HCT116 (cell line): ENCODE data around the gene ABCC1. TPM values are rescaled to one million over a fixed set of nuclear protein-coding genes. Genes with fewer than 3 reads are reported as not detected.
A peak's percentile ranks its signal among the peaks of the same experiment; 100 is the strongest.

ENCODE experiments used
- ATAC-seq: fragments of 200-7000 bp; cut with Tn5 transposase; 2 replicates; pipeline ENCODE4 v1.9.1; 2020; ENCODE audit warnings: mild to moderate bottlenecking, moderate library complexity
- BruUV-seq: library from RNA; stranded (reverse); fragments of 400-500 nt; replicated peaks from 2 replicates; lab custom pipeline; 2021; lab: Mats Ljungman, UMichigan
- CTCF ChIA-PET: fragments of 300-600 bp; sonication (Branson Sonifier 250); formaldehyde crosslinking; loops from one replicate; lab custom pipeline; 2021; ENCODE audit warnings: antibody characterized with exemption; lab: Charles Lee
- POLR2A ChIA-PET: fragments of 300-600, 350-600 bp; sonication (Branson Sonifier 250); formaldehyde crosslinking; loops from one replicate; lab custom pipeline; 2021; ENCODE audit warnings: antibody characterized with exemption; lab: Charles Lee
- RAD21 ChIA-PET, 2 experiments: fragments of 300-600 bp; sonication (Branson Sonifier 250); formaldehyde crosslinking; loops; one replicate each; lab custom pipeline; 2023; ENCODE audit warnings: low total read pairs in 2 of 2; ENCODE audit not compliant: uncharacterized antibody in 2 of 2, unreplicated experiment in 2 of 2, low non-redundant PET in 1 of 2; lab: Charles Lee
- DNase-seq: peaks from one replicate; pipeline ENCODE4 v3.0.0-alpha.2; 2010; ENCODE audit warnings: low read depth, low spot score
- H2AFZ ChIP-seq: fragments of 200-600 bp; shearing (Covaris generic), sonication (generic); 2 replicates; pipeline ENCODE4 v1.6.1; 2017; ENCODE audit warnings: low read depth, mixed run types, mixed read lengths, antibody characterized with exemption, low read length; ENCODE audit not compliant: poor library complexity, severe bottlenecking
- H3K27ac ChIP-seq: 2 replicates; pipeline ENCODE4 v1.5.1; 2012; ENCODE audit warnings: low read depth, low read length
- H3K27me3 ChIP-seq: fragments of 200-600 bp; sonication (generic); 2 replicates; pipeline ENCODE4 v1.6.1; 2016; ENCODE audit warnings: mixed run types, low read length, mixed read lengths; ENCODE audit not compliant: insufficient read depth
- H3K36me3 ChIP-seq, 2 experiments: fragments of 200-500 bp in 1 of 2; fragments of 200-600 bp in 1 of 2; sonication (Bioruptor generic) in 1 of 2; sonication (generic) in 1 of 2; 2 replicates each; pipeline versions ENCODE4 v1.5.1 to v1.6.1; 2014 to 2016; ENCODE audit warnings: low read length in 2 of 2, inconsistent platforms in 1 of 2, mixed read lengths in 1 of 2, mixed run types in 1 of 2; ENCODE audit not compliant: insufficient read depth in 2 of 2, control insufficient read depth in 1 of 2
- H3K4me1 ChIP-seq, 2 experiments: fragments of 200-600 bp in 1 of 2; sonication (generic) in 1 of 2; 2 replicates each; pipeline versions ENCODE4 v1.5.1 to v1.6.1; 2012 to 2017; ENCODE audit warnings: low read length in 2 of 2, inconsistent platforms in 1 of 2, mild to moderate bottlenecking in 1 of 2, mixed read lengths in 1 of 2, mixed run types in 1 of 2, moderate library complexity in 1 of 2; ENCODE audit not compliant: insufficient read depth in 2 of 2, control insufficient read depth in 1 of 2
- H3K4me2 ChIP-seq: fragments of 200-600 bp; sonication (generic); 2 replicates; pipeline ENCODE4 v1.6.1; 2017; ENCODE audit warnings: mixed run types, low read length, mixed read lengths
- H3K4me3 ChIP-seq, 2 experiments: fragments of 200-600 bp in 1 of 2; sonication (generic) in 1 of 2; replicated peaks in 1 of 2; 2 replicates each; pipeline ENCODE4 v1.5.1; 2011 to 2016; ENCODE audit warnings: low read length in 2 of 2, control low read depth in 1 of 2, low read depth in 1 of 2, mild to moderate bottlenecking in 1 of 2, mixed read lengths in 1 of 2, mixed run types in 1 of 2
- H3K79me2 ChIP-seq: fragments of 200-600 bp; sonication (generic); 2 replicates; pipeline ENCODE4 v1.6.1; 2017; ENCODE audit warnings: mild to moderate bottlenecking, mixed run types, low read length, moderate library complexity, mixed read lengths; ENCODE audit not compliant: insufficient read depth
- H3K9ac ChIP-seq: fragments of 200-600 bp; sonication (generic); 2 replicates; pipeline ENCODE4 v1.6.1; 2016; ENCODE audit warnings: low read length, mixed read lengths
- H3K9me2 ChIP-seq: fragments of 200-600 bp; sonication (generic), shearing (Covaris generic); 2 replicates; pipeline ENCODE4 v1.6.1; 2017; ENCODE audit warnings: mixed run types, mild to moderate bottlenecking, moderate library complexity; ENCODE audit not compliant: insufficient read depth
- H3K9me3 ChIP-seq, 2 experiments: fragments of 200-500 bp in 1 of 2; fragments of 200-600 bp in 1 of 2; sonication (Bioruptor generic) in 1 of 2; sonication (generic) in 1 of 2; 2 replicates each; pipeline ENCODE4 v1.6.1; 2014 to 2017; ENCODE audit warnings: low read length in 2 of 2, mixed read lengths in 2 of 2, inconsistent platforms in 1 of 2, low read depth in 1 of 2, mild to moderate bottlenecking in 1 of 2, mixed run types in 1 of 2, moderate library complexity in 1 of 2; ENCODE audit not compliant: control insufficient read depth in 1 of 2, insufficient read depth in 1 of 2
- H4K20me1 ChIP-seq: fragments of 200-600 bp; sonication (generic), shearing (Covaris generic); 2 replicates; pipeline ENCODE4 v1.6.1; 2017; ENCODE audit warnings: mixed run types, mild to moderate bottlenecking, moderate library complexity; ENCODE audit not compliant: insufficient read depth
- ATF3 ChIP-seq: IDR thresholded peaks from 2 replicates; pipeline ENCODE4 v1.6.1; 2012
- CBX3 ChIP-seq: IDR thresholded peaks from 2 replicates; pipeline ENCODE4 v1.6.1; 2012; ENCODE audit warnings: low read depth
- CEBPB ChIP-seq: IDR thresholded peaks from 2 replicates; pipeline ENCODE4 v1.6.1; 2012; ENCODE audit warnings: low read depth
- EZH2 ChIP-seq: fragments of 200-600 bp; sonication (generic); IDR thresholded peaks from 2 replicates; pipeline ENCODE4 v1.6.1; 2017; ENCODE audit warnings: antibody characterized with exemption, mixed run types
- FOSL1 ChIP-seq: IDR thresholded peaks from 2 replicates; pipeline ENCODE4 v1.6.1; 2012; ENCODE audit warnings: low read depth
- RAD21 ChIP-seq: IDR thresholded peaks from 2 replicates; pipeline ENCODE4 v1.6.1; 2012; ENCODE audit warnings: low read depth, mild to moderate bottlenecking
- SIN3A ChIP-seq: IDR thresholded peaks from 2 replicates; pipeline ENCODE4 v1.6.1; 2012; ENCODE audit warnings: low read depth
- SRF ChIP-seq: IDR thresholded peaks from 2 replicates; pipeline ENCODE4 v1.6.1; 2012; ENCODE audit warnings: low read depth
- TCF7L2 ChIP-seq: IDR thresholded peaks from 2 replicates; pipeline ENCODE4 v1.7.0; 2011; ENCODE audit warnings: borderline replicate concordance, inconsistent platforms; ENCODE audit not compliant: insufficient read depth, insufficient read length; ENCODE audit errors: extremely low read depth
- intact Hi-C: fragments of 100-400 bp; cut with micrococcal nuclease; formaldehyde crosslinking; loops from 2 replicates; pipeline ENCODE4 v1.10.0; 2022
- total RNA-seq: library from RNA; stranded (reverse); gene quantifications from one replicate; pipeline ENCODE4 v1.2.1, GENCODE V29; 2021; ENCODE audit not compliant: unreplicated experiment

ABCC1 gene
- total RNA-seq, 1 experiment from 2014 or later, result 61.9 TPM

GRCh38 chr16:15961571-15962090, 12.2 kb downstream of the ABCC1 start:
- ChIA-PET RAD21 (no interaction called here), POLR2A (no interaction called here), CTCF (no interaction called here)
- H3K4me2 ChIP-seq, result no peak overlapping the region
- no peak overlapping the region for H2AFZ ChIP-seq
- DNase-seq (no peak), ATAC-seq (no peak)
- no peaks in the 10 kb centered on the region for H3K9me2 ChIP-seq
- H4K20me1 ChIP-seq, result peaks cover 3% of the 10 kb centered on the region; the same call in 1 of the 2 replicates
- intact Hi-C loops, result no loop called here
- H3K9me3 ChIP-seq, result no peaks in the 10 kb centered on the region
- TF ChIP-seq RAD21 (no peak), CBX3 (no peak), SIN3A (no peak), FOSL1 (no peak), TCF7L2 (no peak), EZH2 (no peak), CEBPB (no peak), ATF3 (no peak)
- peaks cover 0 to 14% of the 10 kb centered on the region in 2 experiments; a peak in 2 of 4 replicates for H3K36me3 ChIP-seq
- BruUV-seq, result no TSS peak
- peaks cover 41 to 73% of the 10 kb centered on the region in 2 experiments for H3K4me1 ChIP-seq
- H3K4me3 ChIP-seq, result no peak overlapping the region
- no peak overlapping the region for H3K9ac ChIP-seq
- H3K27me3 ChIP-seq, result no peaks in the 10 kb centered on the region
- H3K79me2 ChIP-seq, result peaks cover 95% of the 10 kb centered on the region
- no peak overlapping the region for H3K27ac ChIP-seq

- intact Hi-C loops, result no loop called here
- DNase-seq, result no peak
- Histone ChIP-seq H3K9me3 (no peaks in the 10 kb centered on the region), H2AFZ (no peak overlapping the region), H3K27me3 (no peaks in the 10 kb centered on the region), H3K4me3 (no peak overlapping the region), H3K36me3 (peaks cover 0 to 14% of the 10 kb centered on the region in 2 experiments; a peak in 2 of 4 replicates), H3K79me2 (peaks cover 95% of the 10 kb centered on the region), H3K9ac (peak overlapping the region; percentile 16; the same call in 1 of the 2 replicates), H3K4me1 (peaks cover 54 to 90% of the 10 kb centered on the region in 2 experiments), H4K20me1 (peaks cover 3% of the 10 kb centered on the region; the same call in 1 of the 2 replicates), H3K9me2 (no peaks in the 10 kb centered on the region)
- ChIA-PET RAD21 (no interaction called here), CTCF (no interaction called here), POLR2A (no interaction called here)
- ATAC-seq, result no peak
- peak; percentile 21; the same call in 1 of the 2 replicates for TF ChIP-seq CBX3
- TF ChIP-seq SRF, result no peak
- TF ChIP-seq, all 23 proteins: peak for 1
- peak overlapping the region; percentile 49 for H3K4me2 ChIP-seq
- BruUV-seq, result no TSS peak
- H3K27ac ChIP-seq, result peak overlapping the region; percentile 75
Measured at GRCh38 chr16:15963307-15963910, 14.0 kb downstream of the ABCC1 start.
